ENCODE data around the gene LPAR5.
A peak's percentile ranks its signal among the peaks of the same experiment; 100 is the strongest.

DNA sequence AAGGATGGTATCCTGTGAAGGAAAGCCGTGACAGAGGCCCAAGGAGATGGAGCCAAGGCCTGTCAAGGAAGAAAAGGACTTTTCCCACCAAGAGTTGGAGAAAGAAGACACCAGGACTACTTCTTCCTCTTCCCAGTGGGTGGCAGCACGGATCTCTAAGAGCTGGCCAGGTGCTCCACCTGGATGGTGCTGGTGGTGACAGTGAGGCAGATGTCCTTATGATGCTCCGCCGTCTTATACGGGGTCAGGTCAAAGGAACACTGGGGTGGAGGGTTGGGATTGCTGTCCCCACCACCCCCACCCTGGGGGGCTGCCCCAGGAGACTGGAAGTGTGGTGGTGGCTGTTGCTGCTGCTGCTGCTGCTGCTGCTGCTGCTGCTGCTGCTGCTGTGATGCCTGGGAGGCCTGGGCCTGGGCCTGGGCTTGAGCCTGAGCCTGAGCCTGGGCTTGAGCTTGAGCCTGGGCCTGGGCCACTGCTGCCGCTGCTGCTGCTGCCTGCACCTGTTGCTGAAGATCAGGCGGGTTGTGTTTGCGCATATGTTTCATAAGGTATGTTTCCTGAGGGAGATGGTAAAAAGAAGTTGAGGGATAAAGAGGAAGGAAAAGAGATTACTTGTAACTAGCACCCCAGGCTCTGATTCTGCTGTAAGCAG is 31.9 kb upstream of the LPAR5 start:
- TF ChIP-seq, protein P1, sequence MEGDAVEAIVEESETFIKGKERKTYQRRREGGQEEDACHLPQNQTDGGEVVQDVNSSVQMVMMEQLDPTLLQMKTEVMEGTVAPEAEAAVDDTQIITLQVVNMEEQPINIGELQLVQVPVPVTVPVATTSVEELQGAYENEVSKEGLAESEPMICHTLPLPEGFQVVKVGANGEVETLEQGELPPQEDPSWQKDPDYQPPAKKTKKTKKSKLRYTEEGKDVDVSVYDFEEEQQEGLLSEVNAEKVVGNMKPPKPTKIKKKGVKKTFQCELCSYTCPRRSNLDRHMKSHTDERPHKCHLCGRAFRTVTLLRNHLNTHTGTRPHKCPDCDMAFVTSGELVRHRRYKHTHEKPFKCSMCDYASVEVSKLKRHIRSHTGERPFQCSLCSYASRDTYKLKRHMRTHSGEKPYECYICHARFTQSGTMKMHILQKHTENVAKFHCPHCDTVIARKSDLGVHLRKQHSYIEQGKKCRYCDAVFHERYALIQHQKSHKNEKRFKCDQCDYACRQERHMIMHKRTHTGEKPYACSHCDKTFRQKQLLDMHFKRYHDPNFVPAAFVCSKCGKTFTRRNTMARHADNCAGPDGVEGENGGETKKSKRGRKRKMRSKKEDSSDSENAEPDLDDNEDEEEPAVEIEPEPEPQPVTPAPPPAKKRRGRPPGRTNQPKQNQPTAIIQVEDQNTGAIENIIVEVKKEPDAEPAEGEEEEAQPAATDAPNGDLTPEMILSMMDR (IDR thresholded peaks at IDR 0.05) = peak in 1 of 5 experiments; percentile 14
- TF ChIP-seq POLR2A (IDR thresholded peaks at IDR 0.05) (no peak), POLR2AphosphoS5 (IDR thresholded peaks at IDR 0.05) (no peak), EP300 (IDR thresholded peaks at IDR 0.05; ENCODE audit: low read depth) (no peak)

All from transverse colon (tissue), 4 donors.